Stimulated activated CD4-positive, alpha-beta T cell treated with anti-CD3 and anti-CD28 coated beads, Interleukin-4, amount 100 ng/mL, for 48 hours (primary cell): ENCODE data around the gene ATF7IP.
A peak's percentile ranks its signal among the peaks of the same experiment; 100 is the strongest.
"Not testable (repeated sequence)": the region's sequence is repeated elsewhere in the genome, so short reads cannot be mapped to it uniquely, and the experiment has no call there.

Experiments used
- DNase-seq, 2 donors: peaks; one replicate each; pipeline ENCODE4 v3.0.0-alpha.2; 2020; ENCODE audit warnings: low read depth in 2 of 2

Gene ATF7IP

GRCh38 chr12:14367040-14367661, 1.7 kb downstream of the ATF7IP start:
- no peak for DNase-seq

GRCh38 chr12:14369311-14369710, 3.8 kb downstream of the ATF7IP start:
- DNase-seq = no peak

GRCh38 chr12:14373217-14373616, 7.7 kb downstream of the ATF7IP start:
- no peak for DNase-seq

GRCh38 chr12:14379508-14379907, 14.0 kb downstream of the ATF7IP start:
- DNase-seq = no peak

GRCh38 chr12:14384783-14385638, 19.5 kb downstream of the ATF7IP start:
- DNase-seq = peak; percentile 15 to 50

GRCh38 chr12:14387219-14387871, 21.9 kb downstream of the ATF7IP start:
- no peak for DNase-seq

GRCh38 chr12:14390449-14390848, 25.0 kb downstream of the ATF7IP start:
- no peak for DNase-seq

- DNase-seq = no peak
Observed at GRCh38 chr12:14390870-14391530, 25.5 kb downstream of the ATF7IP start.

GRCh38 chr12:14393751-14394150, 28.3 kb downstream of the ATF7IP start:
- no peak for DNase-seq

GRCh38 chr12:14394317-14395073, 29.0 kb downstream of the ATF7IP start:
- DNase-seq = no peak

- DNase-seq = no peak
Observed at GRCh38 chr12:14395074-14395778, 29.7 kb downstream of the ATF7IP start.

GRCh38 chr12:14396071-14396470, 30.6 kb downstream of the ATF7IP start:
- no peak for DNase-seq

GRCh38 chr12:14399871-14400270, 34.4 kb downstream of the ATF7IP start:
- no peak for DNase-seq

GRCh38 chr12:14400599-14400998, 35.1 kb downstream of the ATF7IP start:
- DNase-seq = no peak

- DNase-seq = not testable (repeated sequence)
Observed at GRCh38 chr12:14401267-14401666, 35.8 kb downstream of the ATF7IP start.

- DNase-seq = no peak
Observed at GRCh38 chr12:14402697-14403096, 37.2 kb downstream of the ATF7IP start.

- no peak for DNase-seq
Observed at GRCh38 chr12:14403293-14403692, 37.8 kb downstream of the ATF7IP start.

- no peak for DNase-seq
Observed at GRCh38 chr12:14403711-14404196, 38.3 kb downstream of the ATF7IP start.

- not testable (repeated sequence) for DNase-seq
Observed at GRCh38 chr12:14405407-14405806, 39.9 kb downstream of the ATF7IP start.

- no peak for DNase-seq
Observed at GRCh38 chr12:14408208-14408607, 42.7 kb downstream of the ATF7IP start.

- no peak for DNase-seq
Observed at GRCh38 chr12:14410177-14410576, 44.7 kb downstream of the ATF7IP start.
